GM12872 (cell line): ENCODE measurements around the gene C16orf95.

Source experiments
- TF ChIP-seq, protein P1 (sequence below): IDR thresholded peaks from 3 replicates; pipeline ENCODE4 v1.5.1; 2011; ENCODE audit warnings: low read depth, mild to moderate bottlenecking, low read length, moderate library complexity; ENCODE audit not compliant: insufficient read depth

C16orf95 gene

GRCh38 chr16:87255866-87256265 is 61.3 kb downstream of the C16orf95 start:
- TF ChIP-seq, protein P1, sequence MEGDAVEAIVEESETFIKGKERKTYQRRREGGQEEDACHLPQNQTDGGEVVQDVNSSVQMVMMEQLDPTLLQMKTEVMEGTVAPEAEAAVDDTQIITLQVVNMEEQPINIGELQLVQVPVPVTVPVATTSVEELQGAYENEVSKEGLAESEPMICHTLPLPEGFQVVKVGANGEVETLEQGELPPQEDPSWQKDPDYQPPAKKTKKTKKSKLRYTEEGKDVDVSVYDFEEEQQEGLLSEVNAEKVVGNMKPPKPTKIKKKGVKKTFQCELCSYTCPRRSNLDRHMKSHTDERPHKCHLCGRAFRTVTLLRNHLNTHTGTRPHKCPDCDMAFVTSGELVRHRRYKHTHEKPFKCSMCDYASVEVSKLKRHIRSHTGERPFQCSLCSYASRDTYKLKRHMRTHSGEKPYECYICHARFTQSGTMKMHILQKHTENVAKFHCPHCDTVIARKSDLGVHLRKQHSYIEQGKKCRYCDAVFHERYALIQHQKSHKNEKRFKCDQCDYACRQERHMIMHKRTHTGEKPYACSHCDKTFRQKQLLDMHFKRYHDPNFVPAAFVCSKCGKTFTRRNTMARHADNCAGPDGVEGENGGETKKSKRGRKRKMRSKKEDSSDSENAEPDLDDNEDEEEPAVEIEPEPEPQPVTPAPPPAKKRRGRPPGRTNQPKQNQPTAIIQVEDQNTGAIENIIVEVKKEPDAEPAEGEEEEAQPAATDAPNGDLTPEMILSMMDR: no peak

GRCh38 chr16:87254734-87255133 is 62.5 kb downstream of the C16orf95 start:
- TF ChIP-seq, protein P1: no peak

- TF ChIP-seq, protein P1: no peak
These were observed 62.9 kb downstream of the C16orf95 start for GRCh38 chr16:87254296-87254695.

DNA sequence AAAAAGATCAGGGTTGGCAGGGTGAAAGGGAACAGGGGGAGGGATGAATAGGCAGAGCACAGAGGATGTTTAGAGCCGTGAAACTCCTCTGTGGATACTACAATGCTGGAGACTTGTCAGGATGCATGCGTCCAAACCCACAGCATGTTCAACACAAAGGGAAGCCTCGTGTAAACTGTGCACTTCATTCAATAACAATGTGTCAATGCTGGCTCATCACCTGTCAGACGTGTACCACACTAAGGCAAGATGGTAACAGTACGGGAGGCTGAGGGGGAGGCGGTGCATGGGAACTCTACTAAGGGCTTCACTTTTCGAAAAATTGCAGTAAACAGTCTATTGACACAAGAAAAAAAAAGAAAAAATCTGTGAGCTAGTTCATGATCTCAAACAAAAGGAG is 63.7 kb downstream of the C16orf95 start:
- TF ChIP-seq, protein P1: no peak
